SK-N-SH treated with all-trans-retinoic acid at 6 μM for 48 hours (cell line): ENCODE measurements around the gene SPOCD1.
"Not testable (repeated sequence)": the region's sequence is repeated elsewhere in the genome, so short reads cannot be mapped to it uniquely, and the experiment has no call there.

Source experiments
- ATAC-seq: fragments of 200-7000 bp; cut with Tn5 transposase; 3 replicates; pipeline ENCODE4 v1.9.1; 2020; ENCODE audit warnings: mild to moderate bottlenecking, moderate library complexity
- ARNTL ChIP-seq: fragments of 450-650 bp; formaldehyde crosslinking; IDR thresholded peaks from 2 replicates; pipeline ENCODE4 v1.5.0; 2020; ENCODE audit warnings: low read depth, mild to moderate bottlenecking, moderate library complexity, borderline replicate concordance
- BACH2 ChIP-seq: fragments of 250-450 bp; sonication (Bioruptor Pico); IDR thresholded peaks from 2 replicates; pipeline ENCODE4 v1.9.0; 2021; ENCODE audit warnings: mild to moderate bottlenecking, borderline replicate concordance
- CREB5 ChIP-seq: fragments of 250-450 bp; sonication (Bioruptor Pico); IDR thresholded peaks from 2 replicates; pipeline ENCODE4 v1.5.1; 2020; ENCODE audit warnings: low read depth, mild to moderate bottlenecking, moderate library complexity
- CSDC2 ChIP-seq: fragments of 250-450 bp; sonication (Bioruptor Pico); IDR thresholded peaks from 2 replicates; pipeline ENCODE4 v1.5.0; 2020; ENCODE audit warnings: mild to moderate bottlenecking, moderate library complexity
- ESRRG ChIP-seq: fragments of 250-450 bp; sonication (Bioruptor Pico); IDR thresholded peaks from 2 replicates; pipeline ENCODE4 v1.6.1; 2021; ENCODE audit warnings: mild to moderate bottlenecking
- GLIS3 ChIP-seq: fragments of 250-450 bp; sonication (Bioruptor Pico); IDR thresholded peaks from 2 replicates; pipeline ENCODE4 v1.5.0; 2020; ENCODE audit warnings: mild to moderate bottlenecking, moderate library complexity
- ISL1 ChIP-seq: fragments of 250-450 bp; sonication (Bioruptor Pico); IDR thresholded peaks from 2 replicates; pipeline ENCODE4 v2.1.2; 2022; ENCODE audit warnings: mild to moderate bottlenecking, moderate library complexity
- OSR1 ChIP-seq: fragments of 250-450 bp; sonication (Bioruptor Pico); IDR thresholded peaks from 2 replicates; pipeline ENCODE4 v1.8.0; 2022; ENCODE audit warnings: moderate library complexity, mild to moderate bottlenecking, inconsistent platforms
- PPARA ChIP-seq: fragments of 250-450 bp; sonication (Bioruptor Pico); IDR thresholded peaks from 2 replicates; pipeline ENCODE4 v1.5.0; 2020; ENCODE audit warnings: mild to moderate bottlenecking, borderline replicate concordance
- SNAI2 ChIP-seq: fragments of 250-450 bp; sonication (Bioruptor Pico); IDR thresholded peaks from 2 replicates; pipeline ENCODE4 v1.5.0; 2020; ENCODE audit warnings: mild to moderate bottlenecking, moderate library complexity
- TCF4 ChIP-seq: fragments of 250-450 bp; sonication (Bioruptor Pico); IDR thresholded peaks from 2 replicates; pipeline ENCODE4 v1.8.0; 2021; ENCODE audit warnings: mild to moderate bottlenecking, moderate library complexity, borderline replicate concordance
- TOX ChIP-seq: fragments of 250-450 bp; sonication (Bioruptor Pico); IDR thresholded peaks from 2 replicates; pipeline ENCODE4 v1.8.0; 2021; ENCODE audit warnings: mild to moderate bottlenecking, moderate library complexity, borderline replicate concordance
- TSHZ2 ChIP-seq: fragments of 250-450 bp; sonication (Bioruptor Pico); IDR thresholded peaks from 2 replicates; pipeline ENCODE4 v1.5.0; 2020; ENCODE audit warnings: mild to moderate bottlenecking, moderate library complexity
- ZC3H10 ChIP-seq: fragments of 250-450 bp; sonication (Bioruptor Pico); IDR thresholded peaks from 2 replicates; pipeline ENCODE4 v1.5.1; 2021; ENCODE audit warnings: mild to moderate bottlenecking, moderate library complexity
- ZFP3 ChIP-seq: fragments of 250-450 bp; sonication (Bioruptor Pico); IDR thresholded peaks from 2 replicates; pipeline ENCODE4 v1.5.0; 2020; ENCODE audit warnings: mild to moderate bottlenecking, moderate library complexity
- ZNF565 ChIP-seq: fragments of 450-650 bp; formaldehyde crosslinking; conservative IDR thresholded peaks from 2 replicates; pipeline ENCODE4 v1.5.0; 2020; ENCODE audit warnings: low read depth, mild to moderate bottlenecking, moderate library complexity
- ZNF70 ChIP-seq: fragments of 450-650 bp; formaldehyde crosslinking; IDR thresholded peaks from 2 replicates; pipeline ENCODE4 v1.5.0; 2020; ENCODE audit warnings: mild to moderate bottlenecking, moderate library complexity
- ZNF8 ChIP-seq: fragments of 450-650 bp; formaldehyde crosslinking; IDR thresholded peaks from 2 replicates; pipeline ENCODE4 v1.5.0; 2020; ENCODE audit warnings: mild to moderate bottlenecking, moderate library complexity

SPOCD1 gene

GRCh38 chr1:31828341-31828740, 12.5 kb upstream of the SPOCD1 start:
- no peak for TF ChIP-seq CSDC2 (CRISPR knock-in tag)
- TF ChIP-seq GLIS3 (CRISPR knock-in tag) = no peak
- no peak for TF ChIP-seq ZNF565
- TF ChIP-seq PPARA (CRISPR knock-in tag) = no peak
- ATAC-seq = no peak

GRCh38 chr1:31823780-31824179, 8.0 kb upstream of the SPOCD1 start:
- TF ChIP-seq SNAI2 (CRISPR knock-in tag) (no peak), OSR1 (CRISPR knock-in tag) (no peak), ARNTL (CRISPR knock-in tag) (no peak), TOX (no peak), BACH2 (no peak), ESRRG (CRISPR knock-in tag) (no peak), CREB5 (CRISPR knock-in tag) (no peak), ZNF70 (CRISPR knock-in tag) (no peak), ZNF565 (no peak), ZFP3 (CRISPR knock-in tag) (no peak), TSHZ2 (CRISPR knock-in tag) (no peak), ISL1 (CRISPR knock-in tag) (no peak), GLIS3 (CRISPR knock-in tag) (no peak), TCF4 (CRISPR knock-in tag) (no peak)
- no peak for ATAC-seq

- no peak for ATAC-seq
Measured at GRCh38 chr1:31822766-31823165, 6.9 kb upstream of the SPOCD1 start.

GRCh38 chr1:31820196-31820595, 4.4 kb upstream of the SPOCD1 start:
- ATAC-seq = not testable (repeated sequence)

More at GRCh38 chr1:31822766-31823165, 6.9 kb upstream of the SPOCD1 start:
- TF ChIP-seq TSHZ2 (CRISPR knock-in tag) = no peak
- TF ChIP-seq ZC3H10 (CRISPR knock-in tag) = no peak
- TF ChIP-seq OSR1 (CRISPR knock-in tag) = no peak
- TF ChIP-seq ZNF8 (CRISPR knock-in tag) = no peak
- no peak for TF ChIP-seq PPARA (CRISPR knock-in tag)
- TF ChIP-seq ZFP3 (CRISPR knock-in tag) = no peak

- ATAC-seq = no peak
- no peak for TF ChIP-seq ZNF565
Measured at GRCh38 chr1:31818206-31818605, 2.4 kb upstream of the SPOCD1 start.

GRCh38 chr1:31816947-31817346, 1.1 kb upstream of the SPOCD1 start:
- ATAC-seq = not testable (repeated sequence)

GRCh38 chr1:31816501-31816900, 679 bp upstream of the SPOCD1 start:
- peak; percentile 71 for TF ChIP-seq ZNF8 (CRISPR knock-in tag)
- not testable (repeated sequence) for ATAC-seq
